GM03348 (cell line): ENCODE results near the gene ARL17B.
"Not testable (repeated sequence)": the region's sequence is repeated elsewhere in the genome, so short reads cannot be mapped to it uniquely, and the experiment has no call there.

Source experiments
- DNase-seq: peaks from one replicate; pipeline ENCODE4 v3.0.0; 2012; ENCODE audit warnings: low spot score

The ARL17B gene

GRCh38 chr17:46361755-46362154 is at the start of gene ARL17B:
Gene ARL17B, minus strand, starts transcription at chr17:46361766. Its CDS starts 3,369 bp downstream, at chr17:46358397.
- not testable (repeated sequence) for DNase-seq

- not testable (repeated sequence) for DNase-seq
These were observed 48.3 kb upstream of the ARL17B start for GRCh38 chr17:46409864-46410263.

GRCh38 chr17:46407155-46407554 is 45.6 kb upstream of the ARL17B start:
- DNase-seq, result not testable (repeated sequence)

- not testable (repeated sequence) for DNase-seq
These were observed 39.6 kb upstream of the ARL17B start for GRCh38 chr17:46401033-46401787.

GRCh38 chr17:46400543-46400942 is 39.0 kb upstream of the ARL17B start:
- DNase-seq, result not testable (repeated sequence)

GRCh38 chr17:46399993-46400392 is 38.4 kb upstream of the ARL17B start:
- not testable (repeated sequence) for DNase-seq

GRCh38 chr17:46396292-46396691 is 34.7 kb upstream of the ARL17B start:
- not testable (repeated sequence) for DNase-seq

- not testable (repeated sequence) for DNase-seq
These were observed 32.1 kb upstream of the ARL17B start for GRCh38 chr17:46393702-46394101.

- not testable (repeated sequence) for DNase-seq
These were observed 23.9 kb upstream of the ARL17B start for GRCh38 chr17:46385491-46385890.

GRCh38 chr17:46383118-46383517 is 21.6 kb upstream of the ARL17B start:
- DNase-seq, result not testable (repeated sequence)

GRCh38 chr17:46373418-46373817 is 11.9 kb upstream of the ARL17B start:
- DNase-seq, result not testable (repeated sequence)

GRCh38 chr17:46372236-46373229 is 11.0 kb upstream of the ARL17B start:
- DNase-seq, result not testable (repeated sequence)

GRCh38 chr17:46367520-46367919 is 6.0 kb upstream of the ARL17B start:
- DNase-seq, result not testable (repeated sequence)

GRCh38 chr17:46361145-46361735 is 326 bp downstream of the ARL17B start:
- not testable (repeated sequence) for DNase-seq

- DNase-seq, result not testable (repeated sequence)
These were observed 7.7 kb downstream of the ARL17B start for GRCh38 chr17:46353856-46354255.

- DNase-seq, result not testable (repeated sequence)
These were observed 12.5 kb downstream of the ARL17B start for GRCh38 chr17:46349060-46349459.

- not testable (repeated sequence) for DNase-seq
These were observed 13.2 kb downstream of the ARL17B start for GRCh38 chr17:46348345-46348744.

- DNase-seq, result not testable (repeated sequence)
These were observed 19.4 kb downstream of the ARL17B start for GRCh38 chr17:46342131-46342530.

- not testable (repeated sequence) for DNase-seq
These were observed 20.3 kb downstream of the ARL17B start for GRCh38 chr17:46341220-46341619.

- not testable (repeated sequence) for DNase-seq
These were observed 66.7 kb downstream of the ARL17B start, which contains the start of gene LRRC37A for GRCh38 chr17:46294831-46295230. Gene LRRC37A, plus strand, starts transcription at chr17:46295131. Its CDS starts 3 bp downstream, at chr17:46295134.

- not testable (repeated sequence) for DNase-seq
These were observed 69.9 kb downstream of the ARL17B start for GRCh38 chr17:46291618-46292017.
